GM20000 (cell line): Measurements from ENCODE around the gene ESF1.

Experiments used
- DNase-seq: peaks from one replicate; pipeline ENCODE4 v3.0.0; 2012; ENCODE audit warnings: low spot score
- CTCF ChIP-seq: IDR thresholded peaks from 2 replicates; pipeline ENCODE4 v1.5.1; 2012; ENCODE audit warnings: mild to moderate bottlenecking, control low read depth; ENCODE audit errors: extremely low read depth, missing control alignments

Gene ESF1, protein sequence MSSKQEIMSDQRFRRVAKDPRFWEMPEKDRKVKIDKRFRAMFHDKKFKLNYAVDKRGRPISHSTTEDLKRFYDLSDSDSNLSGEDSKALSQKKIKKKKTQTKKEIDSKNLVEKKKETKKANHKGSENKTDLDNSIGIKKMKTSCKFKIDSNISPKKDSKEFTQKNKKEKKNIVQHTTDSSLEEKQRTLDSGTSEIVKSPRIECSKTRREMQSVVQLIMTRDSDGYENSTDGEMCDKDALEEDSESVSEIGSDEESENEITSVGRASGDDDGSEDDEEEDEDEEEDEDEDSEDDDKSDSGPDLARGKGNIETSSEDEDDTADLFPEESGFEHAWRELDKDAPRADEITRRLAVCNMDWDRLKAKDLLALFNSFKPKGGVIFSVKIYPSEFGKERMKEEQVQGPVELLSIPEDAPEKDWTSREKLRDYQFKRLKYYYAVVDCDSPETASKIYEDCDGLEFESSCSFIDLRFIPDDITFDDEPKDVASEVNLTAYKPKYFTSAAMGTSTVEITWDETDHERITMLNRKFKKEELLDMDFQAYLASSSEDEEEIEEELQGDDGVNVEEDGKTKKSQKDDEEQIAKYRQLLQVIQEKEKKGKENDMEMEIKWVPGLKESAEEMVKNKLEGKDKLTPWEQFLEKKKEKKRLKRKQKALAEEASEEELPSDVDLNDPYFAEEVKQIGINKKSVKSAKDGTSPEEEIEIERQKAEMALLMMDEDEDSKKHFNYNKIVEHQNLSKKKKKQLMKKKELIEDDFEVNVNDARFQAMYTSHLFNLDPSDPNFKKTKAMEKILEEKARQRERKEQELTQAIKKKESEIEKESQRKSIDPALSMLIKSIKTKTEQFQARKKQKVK

DNA sequence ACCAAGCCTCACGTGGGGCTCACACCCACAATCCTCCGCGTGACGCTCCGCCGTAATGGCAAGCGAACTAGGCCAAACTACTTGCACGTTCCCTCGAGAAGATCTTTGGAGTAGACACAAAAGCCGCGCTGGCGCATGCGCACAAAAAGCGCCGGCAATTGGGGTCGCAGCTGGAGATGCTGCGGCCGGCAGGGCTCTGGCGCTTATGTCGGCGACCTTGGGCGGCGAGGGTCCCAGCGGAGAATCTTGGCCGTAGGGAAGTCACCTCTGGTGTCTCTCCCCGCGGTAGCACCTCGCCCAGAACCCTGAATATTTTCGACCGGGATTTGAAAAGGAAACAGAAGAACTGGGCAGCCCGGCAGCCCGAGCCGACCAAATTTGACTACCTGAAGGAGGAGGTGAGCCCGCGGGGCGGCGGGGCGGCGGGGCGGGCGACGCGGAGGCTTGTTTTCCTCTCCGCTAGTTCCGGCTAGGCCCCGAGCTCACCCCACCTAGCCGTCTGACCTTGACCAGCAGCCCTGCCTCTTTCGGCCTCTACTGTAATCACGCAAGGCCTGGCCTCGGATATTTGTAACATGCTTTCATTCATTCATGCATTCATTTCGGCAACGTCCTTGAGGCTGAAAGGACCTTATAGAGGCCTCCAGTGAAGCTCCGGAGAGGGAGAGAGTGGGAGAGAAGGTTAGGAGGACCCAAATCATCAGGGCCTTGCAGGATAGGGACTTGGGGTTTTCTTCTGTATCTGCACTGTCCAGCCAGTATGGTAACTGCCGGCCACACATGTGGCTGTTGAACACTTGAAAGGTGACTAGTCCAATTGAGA is at the start of gene ESF1, which contains the start of gene NDUFAF5:
Gene ESF1, minus strand, starts transcription at position 27 of the 823 bp plus-strand sequence. CDS start 1,779 bp downstream, outside the sequence.
Gene NDUFAF5, plus strand, starts transcription at position 136 of the 823 bp plus-strand sequence. Its CDS starts 41 bp downstream, at position 177.
- no peak for TF ChIP-seq CTCF
- DNase-seq: peak; percentile 88

GRCh38 chr20:13831476-13831875 is 46.8 kb upstream of the ESF1 start:
- DNase-seq: no peak
- no peak for TF ChIP-seq CTCF

DNA sequence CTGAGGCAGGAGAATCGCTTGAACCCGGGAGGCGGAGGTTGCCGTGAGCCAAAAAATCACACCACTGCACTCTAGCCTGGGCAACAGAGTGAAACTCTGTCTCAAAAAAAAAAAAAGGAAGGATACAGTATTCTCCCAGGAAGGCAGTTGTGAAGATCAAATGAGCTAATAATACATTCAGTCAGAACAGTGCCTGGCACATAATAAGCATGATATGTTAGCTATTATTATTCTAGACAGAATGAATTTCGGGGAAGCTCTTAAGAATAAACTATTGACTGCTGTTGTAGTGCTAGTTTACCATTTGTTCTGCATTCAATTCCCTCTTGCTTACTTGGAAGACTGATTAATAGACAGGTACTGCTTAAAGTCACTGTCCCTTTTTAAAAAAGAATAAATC is 40.7 kb upstream of the ESF1 start:
- no peak for TF ChIP-seq CTCF

GRCh38 chr20:13824459-13824858 is 39.7 kb upstream of the ESF1 start:
- TF ChIP-seq CTCF: no peak
- no peak for DNase-seq

More for the DNA sequence above, 40.7 kb upstream of the ESF1 start:
- no peak for DNase-seq

DNA sequence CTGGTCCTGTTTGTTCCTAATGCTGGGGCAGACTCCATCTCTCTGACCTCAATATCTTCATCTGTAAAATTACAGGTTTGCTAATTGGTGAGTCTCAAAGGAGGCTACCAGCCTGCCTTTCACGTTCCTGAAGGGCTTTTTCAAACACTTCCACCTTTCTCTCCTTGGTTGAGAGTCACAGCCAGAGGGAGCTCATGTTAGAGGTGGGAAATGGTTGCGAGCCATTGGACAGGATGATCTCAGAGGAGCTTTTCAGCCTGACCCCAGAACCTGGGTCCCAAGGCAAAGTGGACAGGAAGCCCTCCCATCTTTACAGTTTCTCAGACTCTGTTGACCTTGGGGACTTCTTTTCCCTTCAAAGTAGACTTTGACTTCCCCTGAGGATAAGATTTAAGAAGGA is 37.7 kb upstream of the ESF1 start:
- TF ChIP-seq CTCF: no peak
- DNase-seq: no peak

GRCh38 chr20:13821876-13822275 is 37.2 kb upstream of the ESF1 start:
- TF ChIP-seq CTCF: no peak
- DNase-seq: no peak
